Gastrocnemius medialis (tissue), 4 donors: ENCODE measurements around the gene PTPRT. TPM values are rescaled to one million over a fixed set of nuclear protein-coding genes. Genes with fewer than 3 reads are reported as not detected.

Source experiments
- ATAC-seq, 2 donors: fragments of 150-250 bp; one replicate each; pipeline ENCODE4 v1.9.1; 2016
- DNase-seq, 2 donors: peaks; one replicate each; pipeline ENCODE4 v3.0.0-alpha.2; 2019
- H3K27ac ChIP-seq, 4 donors: fragments of 200-600 bp; sonication (generic); 1 replicate in 1 of 4; 2 replicates in 3 of 4; pipeline ENCODE4 v1.5.1; 2016 to 2018; ENCODE audit warnings: mild to moderate bottlenecking in 2 of 4, moderate library complexity in 1 of 4
- H3K27me3 ChIP-seq, 3 donors: fragments of 200-600 bp; sonication (generic) in 2 of 3; 1 replicate in 1 of 3; 2 replicates in 2 of 3; pipeline versions ENCODE4 v1.5.1 to v1.6.0; 2016 to 2019; ENCODE audit warnings: mild to moderate bottlenecking in 1 of 3, moderate library complexity in 1 of 3
- H3K36me3 ChIP-seq, 2 donors: fragments of 200-600 bp; sonication (generic) in 1 of 2; one replicate each; pipeline ENCODE4 v1.5.1; 2017 to 2018
- H3K4me1 ChIP-seq, 2 donors: fragments of 200-600 bp; sonication (generic) in 1 of 2; one replicate each; pipeline ENCODE4 v1.5.1; 2016 to 2017; ENCODE audit warnings: mild to moderate bottlenecking in 2 of 2
- H3K4me3 ChIP-seq, 4 donors: fragments of 200-600 bp; sonication (generic) in 3 of 4; 1 replicate in 1 of 4; 2 replicates in 3 of 4; pipeline ENCODE4 v1.5.1; 2016 to 2019; ENCODE audit warnings: mild to moderate bottlenecking in 2 of 4
- H3K9me3 ChIP-seq, 3 donors: fragments of 200-600 bp; sonication (generic) in 2 of 3; 1 replicate in 1 of 3; 2 replicates in 2 of 3; pipeline ENCODE4 v1.5.1; 2016 to 2019
- CTCF ChIP-seq, 5 experiments: fragments of 450-650 bp in 3 of 5; fragments of 200-600 bp in 2 of 5; sonication (generic) in 2 of 5; IDR thresholded peaks in 4 of 5; conservative IDR thresholded peaks in 1 of 5; 1 replicate in 4 of 5; 2 replicates in 1 of 5; pipeline ENCODE4 v1.5.1; 2016 to 2019; ENCODE audit warnings: antibody characterized with exemption in 5 of 5, mild to moderate bottlenecking in 3 of 5, moderate library complexity in 3 of 5
- POLR2A ChIP-seq, 2 donors: fragments of 450-650 bp; IDR thresholded peaks; one replicate each; pipeline ENCODE4 v1.6.1; 2017; ENCODE audit warnings: antibody characterized with exemption in 2 of 2, mild to moderate bottlenecking in 2 of 2, moderate library complexity in 2 of 2
- in situ Hi-C, 4 donors: fragments of 200-750 bp; cut with MboI; loops; one replicate each; pipeline versions ENCODE4 v1.15.0 to v1.8.0; 2017; ENCODE audit warnings: low sequenced_read_pairs in 4 of 4
- intact Hi-C: fragments of 100-400 bp; cut with DNase I; formaldehyde crosslinking; loops from one replicate; pipeline ENCODE4 v1.15.1; 2023; ENCODE audit warnings: low total_unique reads
- total RNA-seq, 4 donors: library from RNA; depleted of rRNA; stranded (reverse); fragments of >200 nt; gene quantifications; one replicate each; pipeline versions ENCODE4 v1.1.0 to v1.2.3, GENCODE V29; 2016

Gene PTPRT
- total RNA-seq, 4 donors from 2014 or later, result not detected

GRCh38 chr20:42402455-42402854 lies 787.3 kb downstream of the PTPRT start:
- Histone ChIP-seq H3K27me3 (no peaks in the 10 kb centered on the region), H3K27ac (no peak overlapping the region), H3K36me3 (no peaks in the 10 kb centered on the region), H3K4me3 (no peak overlapping the region), H3K9me3 (no peaks in the 10 kb centered on the region), H3K4me1 (no peaks in the 10 kb centered on the region)
- TF ChIP-seq CTCF (IDR thresholded peaks at IDR 0.05 in 4 of 5, conservative IDR thresholded peaks at IDR 0.05 in 1 of 5) (no peak), POLR2A (IDR thresholded peaks at IDR 0.05) (no peak)
- ATAC-seq, result no peak
- in situ Hi-C loops (no loop called here), intact Hi-C loops (no loop called here)
- no peak for DNase-seq

DNA sequence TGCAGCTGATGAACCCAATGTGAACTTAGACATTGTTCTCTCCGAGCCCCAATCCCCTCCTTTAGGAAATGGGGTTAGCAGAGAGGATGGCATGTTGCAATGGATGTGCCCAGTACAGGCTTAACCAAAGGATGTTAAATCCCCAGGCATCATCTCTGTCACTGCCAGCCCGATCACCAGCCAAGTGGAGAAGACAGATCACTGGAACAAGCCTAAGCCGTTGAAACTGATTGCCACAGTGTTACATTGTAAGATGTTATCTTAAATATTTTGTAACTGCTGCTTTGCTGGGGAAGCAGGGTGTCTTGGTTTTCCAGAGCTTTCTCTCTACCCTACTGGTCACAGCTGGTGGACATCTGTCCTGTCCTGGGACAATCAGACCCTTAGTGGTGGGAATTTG lies 788.1 kb downstream of the PTPRT start:
- H3K27ac ChIP-seq, result no peak overlapping the region
- H3K4me1 ChIP-seq, result no peaks in the 10 kb centered on the region
- no peaks in the 10 kb centered on the region for H3K36me3 ChIP-seq
- in situ Hi-C loops (no loop called here), intact Hi-C loops (no loop called here)
- no peak for TF ChIP-seq CTCF (IDR thresholded peaks at IDR 0.05 in 4 of 5, conservative IDR thresholded peaks at IDR 0.05 in 1 of 5)
- TF ChIP-seq POLR2A (IDR thresholded peaks at IDR 0.05), result no peak
- H3K27me3 ChIP-seq, result no peaks in the 10 kb centered on the region
- H3K4me3 ChIP-seq, result no peak overlapping the region
- no peak for DNase-seq
- no peak for ATAC-seq
- no peaks in the 10 kb centered on the region for H3K9me3 ChIP-seq

DNA sequence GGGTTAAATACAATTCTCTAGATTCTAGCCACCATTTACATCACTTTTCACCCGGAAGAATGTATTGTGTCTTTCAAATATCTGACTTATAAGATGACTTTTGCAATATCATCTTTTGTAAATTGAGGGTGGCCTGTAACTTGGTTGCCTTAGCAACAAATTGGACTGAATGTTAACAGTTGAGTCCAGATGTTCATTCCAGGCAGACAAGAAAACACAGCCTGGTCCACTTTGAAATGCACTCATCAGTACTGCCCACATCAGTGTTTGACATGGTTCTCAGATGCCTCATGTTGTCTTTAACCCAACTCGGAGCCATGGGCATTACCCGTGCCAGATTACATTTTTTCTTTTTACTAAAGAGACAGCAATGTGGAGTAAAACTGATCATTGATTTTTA lies 789.9 kb downstream of the PTPRT start:
- Histone ChIP-seq H3K36me3 (no peaks in the 10 kb centered on the region), H3K9me3 (no peaks in the 10 kb centered on the region), H3K27me3 (no peaks in the 10 kb centered on the region), H3K27ac (no peak overlapping the region), H3K4me3 (no peak overlapping the region), H3K4me1 (no peaks in the 10 kb centered on the region)
- DNase-seq (no peak), ATAC-seq (no peak)
- in situ Hi-C loops (no loop called here), intact Hi-C loops (no loop called here)
- no peak for TF ChIP-seq POLR2A (IDR thresholded peaks at IDR 0.05)
- no peak for TF ChIP-seq CTCF (IDR thresholded peaks at IDR 0.05 in 4 of 5, conservative IDR thresholded peaks at IDR 0.05 in 1 of 5)

GRCh38 chr20:42392442-42392841 lies 797.3 kb downstream of the PTPRT start:
- Histone ChIP-seq H3K4me3 (no peak overlapping the region), H3K36me3 (no peaks in the 10 kb centered on the region), H3K27me3 (no peaks in the 10 kb centered on the region), H3K4me1 (no peaks in the 10 kb centered on the region), H3K9me3 (no peaks in the 10 kb centered on the region), H3K27ac (no peak overlapping the region)
- ATAC-seq (peak; percentile 55 to 80), DNase-seq (peak in 1 of 2 donors; percentile 13)
- in situ Hi-C loops, result no loop called here
- intact Hi-C loops, result no loop called here
- TF ChIP-seq CTCF (IDR thresholded peaks at IDR 0.05 in 4 of 5, conservative IDR thresholded peaks at IDR 0.05 in 1 of 5) (no peak), POLR2A (IDR thresholded peaks at IDR 0.05) (no peak)

- no peak overlapping the region for H3K4me3 ChIP-seq
- in situ Hi-C loops, result no loop called here
- H3K4me1 ChIP-seq, result no peaks in the 10 kb centered on the region
- no peaks in the 10 kb centered on the region for H3K9me3 ChIP-seq
- DNase-seq (no peak), ATAC-seq (no peak)
- H3K36me3 ChIP-seq, result no peaks in the 10 kb centered on the region
- no peaks in the 10 kb centered on the region for H3K27me3 ChIP-seq
- intact Hi-C loops, result no loop called here
- H3K27ac ChIP-seq, result no peak overlapping the region
- TF ChIP-seq CTCF (IDR thresholded peaks at IDR 0.05 in 4 of 5, conservative IDR thresholded peaks at IDR 0.05 in 1 of 5) (no peak), POLR2A (IDR thresholded peaks at IDR 0.05) (no peak)
Measured at GRCh38 chr20:42391807-42392206, 797.9 kb downstream of the PTPRT start.
